ENCODE measurements around the gene SPEM1.
"Not testable (repeated sequence)": the region's sequence is repeated elsewhere in the genome, so short reads cannot be mapped to it uniquely, and the experiment has no call there.

Gene SPEM1

GRCh38 chr17:7441266-7441665 is 21.1 kb downstream of the SPEM1 start:
- DNase-seq (ENCODE audit: low read depth) = no peak

- no peak for DNase-seq (ENCODE audit: low read depth)
These were observed 22.0 kb downstream of the SPEM1 start for GRCh38 chr17:7442142-7442541.

GRCh38 chr17:7443499-7444485 is 23.7 kb downstream of the SPEM1 start:
- DNase-seq (ENCODE audit: low read depth) = no peak

- no peak for DNase-seq (ENCODE audit: low read depth)
These were observed 24.8 kb downstream of the SPEM1 start, which contains the start of gene CHRNB1 for GRCh38 chr17:7444682-7445618. TSS of gene CHRNB1 (plus strand) at chr17:7445061. CDS start at chr17:7445128, 67 bp downstream.

GRCh38 chr17:7445619-7445968 is 25.5 kb downstream of the SPEM1 start:
- DNase-seq (ENCODE audit: low read depth) = no peak

- no peak for DNase-seq (ENCODE audit: low read depth)
These were observed 28.3 kb downstream of the SPEM1 start for GRCh38 chr17:7448461-7448860.

GRCh38 chr17:7459961-7460545 is 39.9 kb downstream of the SPEM1 start:
- no peak for DNase-seq (ENCODE audit: low read depth)

- DNase-seq (ENCODE audit: low read depth) = no peak
These were observed 40.9 kb downstream of the SPEM1 start for GRCh38 chr17:7460850-7461660.

GRCh38 chr17:7462474-7463371 is 42.6 kb downstream of the SPEM1 start:
- no peak for DNase-seq (ENCODE audit: low read depth)

- no peak for DNase-seq (ENCODE audit: low read depth)
These were observed 43.3 kb downstream of the SPEM1 start for GRCh38 chr17:7463372-7463846.

GRCh38 chr17:7464081-7464480 is 44.0 kb downstream of the SPEM1 start:
- DNase-seq (ENCODE audit: low read depth) = no peak

- DNase-seq (ENCODE audit: low read depth) = no peak
These were observed 45.6 kb downstream of the SPEM1 start for GRCh38 chr17:7465597-7466275.

GRCh38 chr17:7466318-7466638 is 46.2 kb downstream of the SPEM1 start:
- no peak for DNase-seq (ENCODE audit: low read depth)

- DNase-seq (ENCODE audit: low read depth) = no peak
These were observed 46.7 kb downstream of the SPEM1 start for GRCh38 chr17:7466639-7467341.

- DNase-seq (ENCODE audit: low read depth) = no peak
These were observed 47.4 kb downstream of the SPEM1 start for GRCh38 chr17:7467498-7467897.

GRCh38 chr17:7468290-7468689 is 48.2 kb downstream of the SPEM1 start:
- DNase-seq (ENCODE audit: low read depth) = no peak

- no peak for DNase-seq (ENCODE audit: low read depth)
These were observed 48.8 kb downstream of the SPEM1 start for GRCh38 chr17:7468804-7469389.

GRCh38 chr17:7469843-7470242 is 49.7 kb downstream of the SPEM1 start:
- not testable (repeated sequence) for DNase-seq (ENCODE audit: low read depth)
